ENCODE measurements around the gene SORBS1.

The SORBS1 gene

GRCh38 chr10:95511314-95511713 is 49.9 kb downstream of the SORBS1 start:
- no peak for DNase-seq

GRCh38 chr10:95509251-95509650 is 51.9 kb downstream of the SORBS1 start:
- DNase-seq: no peak

DNA sequence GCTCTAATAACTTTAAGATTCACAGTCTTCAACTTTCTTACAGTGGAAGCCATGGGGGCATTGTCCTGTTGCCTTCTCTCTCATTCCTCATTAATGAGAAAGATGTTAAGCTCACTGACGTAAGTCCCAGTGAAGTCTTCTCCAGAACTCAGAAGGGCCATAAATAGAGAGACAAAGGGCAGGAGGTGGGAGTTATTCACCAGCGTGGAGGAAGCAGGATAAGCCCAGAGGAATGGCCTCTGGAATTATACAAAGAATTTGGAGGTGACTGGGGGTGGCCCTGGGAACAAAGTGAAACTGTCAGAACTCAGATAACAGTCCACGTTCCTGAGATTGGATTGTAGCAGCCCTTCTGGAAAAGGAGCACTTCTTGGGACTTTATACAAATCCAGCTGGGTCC is 52.4 kb downstream of the SORBS1 start:
- DNase-seq: no peak

GRCh38 chr10:95506056-95506737 is 55.0 kb downstream of the SORBS1 start:
- no peak for DNase-seq

GRCh38 chr10:95505641-95506040 is 55.5 kb downstream of the SORBS1 start:
- no peak for DNase-seq

DNA sequence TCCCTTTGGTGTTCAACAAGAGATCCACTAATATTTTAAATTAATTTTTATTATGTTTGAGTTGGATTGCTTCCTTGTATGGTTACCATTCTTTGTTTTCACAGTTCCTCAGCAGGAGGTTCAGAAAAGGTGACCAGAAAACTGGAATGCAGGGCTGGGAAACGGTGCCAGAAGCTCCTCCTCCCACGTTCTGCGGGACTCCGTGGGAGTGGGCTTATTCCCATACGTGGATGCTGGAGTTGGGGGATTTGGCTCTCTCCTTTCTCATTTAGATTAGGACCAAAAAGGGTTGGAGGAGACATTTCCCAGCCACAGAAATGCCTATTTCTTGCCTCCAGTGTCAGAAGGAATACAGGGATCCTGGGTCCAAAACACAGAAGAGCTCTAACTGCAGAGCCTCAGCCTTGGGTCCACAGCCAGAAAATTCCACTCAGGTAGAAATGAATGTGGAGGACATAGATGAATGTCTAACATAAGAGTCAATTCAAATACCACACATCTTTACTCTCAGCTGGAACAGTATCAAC is 56.0 kb downstream of the SORBS1 start:
- DNase-seq: no peak

DNA sequence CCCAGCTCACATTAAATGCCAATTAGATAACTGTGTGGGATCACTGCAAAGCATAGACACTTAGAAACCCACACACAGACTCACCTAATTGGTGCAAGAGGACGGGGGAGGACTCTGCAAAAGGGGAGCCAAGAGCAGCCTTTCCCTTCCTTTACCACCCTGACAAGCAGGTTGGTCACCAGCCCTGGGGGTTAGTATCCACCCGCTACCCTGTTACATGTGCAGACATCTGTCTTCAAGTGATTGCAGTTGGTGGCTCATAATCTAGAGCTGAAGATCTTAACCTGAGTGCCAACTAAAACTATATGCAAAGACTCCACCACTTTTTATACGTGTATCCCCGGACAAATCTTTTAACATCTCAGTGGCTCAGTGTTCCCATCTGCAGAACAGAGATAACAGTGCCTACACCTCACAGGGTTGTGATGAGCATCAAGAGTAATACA is 56.9 kb downstream of the SORBS1 start:
- DNase-seq: no peak

- no peak for DNase-seq
These were observed 57.6 kb downstream of the SORBS1 start for GRCh38 chr10:95503526-95503925.

GRCh38 chr10:95503001-95503400 is 58.2 kb downstream of the SORBS1 start:
- DNase-seq: no peak

DNA sequence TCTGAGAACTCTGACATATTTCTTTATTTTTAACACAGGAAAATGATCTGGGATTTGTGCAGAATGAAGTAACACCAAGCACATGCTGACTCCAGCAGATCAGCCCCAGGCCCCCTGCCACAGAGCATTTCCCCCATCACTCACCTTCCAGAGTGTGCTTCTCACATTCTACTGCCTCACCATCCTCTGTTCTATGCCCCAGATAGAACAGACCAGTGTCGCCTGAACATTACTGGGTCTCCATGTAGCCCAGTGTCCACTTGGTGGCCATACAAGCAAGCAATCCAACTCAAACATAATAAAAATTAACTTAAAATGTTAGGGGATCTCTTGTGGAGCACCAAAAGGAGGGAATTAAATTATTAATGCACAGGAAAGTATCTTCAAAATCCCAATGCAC is 58.8 kb downstream of the SORBS1 start:
- DNase-seq: no peak

- no peak for DNase-seq
These were observed 59.7 kb downstream of the SORBS1 start for GRCh38 chr10:95501203-95502094.

GRCh38 chr10:95500649-95501048 is 60.5 kb downstream of the SORBS1 start:
- no peak for DNase-seq

DNA sequence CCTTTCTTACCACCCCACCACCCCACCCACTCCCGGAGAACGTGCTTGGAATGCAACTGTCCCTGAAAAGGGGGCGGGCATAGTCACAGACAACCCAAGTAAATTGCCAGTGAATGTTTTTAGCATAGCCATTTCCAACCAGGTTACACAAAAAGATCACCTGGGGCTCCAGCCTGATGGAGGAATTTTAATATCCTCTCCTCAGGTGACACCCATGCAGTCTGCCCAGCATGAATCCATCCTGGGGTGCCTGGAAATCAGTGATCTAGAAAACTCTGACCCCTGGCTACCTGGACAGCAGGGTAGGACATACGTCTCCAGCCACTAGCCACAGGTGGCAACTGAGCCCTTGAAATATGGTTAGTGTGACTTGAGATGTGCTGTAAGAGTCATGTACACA is 61.1 kb downstream of the SORBS1 start:
- DNase-seq: no peak

GRCh38 chr10:95499482-95499989 is 61.6 kb downstream of the SORBS1 start:
- no peak for DNase-seq

- DNase-seq: no peak
These were observed 64.2 kb downstream of the SORBS1 start for GRCh38 chr10:95496951-95497350.

GRCh38 chr10:95496246-95496911 is 64.8 kb downstream of the SORBS1 start:
- no peak for DNase-seq

- DNase-seq: no peak
These were observed 67.3 kb downstream of the SORBS1 start for GRCh38 chr10:95493862-95494261.

GRCh38 chr10:95487994-95488393 is 73.2 kb downstream of the SORBS1 start:
- no peak for DNase-seq

DNA sequence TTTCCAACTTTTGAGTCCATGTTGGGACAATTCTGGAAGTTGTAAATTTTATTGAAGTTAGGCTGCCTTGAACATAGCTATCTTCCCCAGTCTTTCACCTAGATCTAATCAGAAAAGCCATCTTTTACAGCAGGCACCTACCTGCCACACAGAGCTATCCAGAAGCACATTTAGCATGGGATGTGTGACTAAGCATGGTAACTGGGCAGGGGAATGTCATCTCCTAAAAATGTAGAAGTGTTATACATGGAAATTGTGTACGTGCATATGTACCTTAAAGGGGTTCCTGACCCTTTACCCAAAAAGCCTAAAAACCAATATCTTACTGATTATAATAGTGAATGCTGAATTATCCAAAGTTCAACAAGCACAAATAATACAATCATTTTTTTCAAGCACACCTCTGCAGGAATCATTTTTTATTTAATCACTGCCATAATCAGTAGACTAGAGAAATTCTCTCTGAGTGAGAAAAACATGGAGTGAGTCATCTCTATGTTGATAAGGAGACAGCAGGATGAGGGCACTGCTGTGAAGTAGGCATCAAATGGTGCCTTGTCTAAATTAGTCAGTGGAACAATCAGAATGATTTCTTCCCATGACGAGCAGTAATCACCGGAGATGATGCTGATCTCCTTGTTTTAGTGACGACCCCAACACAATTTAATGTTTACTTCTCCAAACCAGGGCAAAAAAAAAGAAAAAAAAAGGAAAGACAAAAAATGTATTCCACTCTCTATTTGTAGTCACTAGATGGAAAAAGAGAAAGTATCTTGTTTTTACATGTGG is 75.9 kb downstream of the SORBS1 start:
- DNase-seq: no peak

DNA sequence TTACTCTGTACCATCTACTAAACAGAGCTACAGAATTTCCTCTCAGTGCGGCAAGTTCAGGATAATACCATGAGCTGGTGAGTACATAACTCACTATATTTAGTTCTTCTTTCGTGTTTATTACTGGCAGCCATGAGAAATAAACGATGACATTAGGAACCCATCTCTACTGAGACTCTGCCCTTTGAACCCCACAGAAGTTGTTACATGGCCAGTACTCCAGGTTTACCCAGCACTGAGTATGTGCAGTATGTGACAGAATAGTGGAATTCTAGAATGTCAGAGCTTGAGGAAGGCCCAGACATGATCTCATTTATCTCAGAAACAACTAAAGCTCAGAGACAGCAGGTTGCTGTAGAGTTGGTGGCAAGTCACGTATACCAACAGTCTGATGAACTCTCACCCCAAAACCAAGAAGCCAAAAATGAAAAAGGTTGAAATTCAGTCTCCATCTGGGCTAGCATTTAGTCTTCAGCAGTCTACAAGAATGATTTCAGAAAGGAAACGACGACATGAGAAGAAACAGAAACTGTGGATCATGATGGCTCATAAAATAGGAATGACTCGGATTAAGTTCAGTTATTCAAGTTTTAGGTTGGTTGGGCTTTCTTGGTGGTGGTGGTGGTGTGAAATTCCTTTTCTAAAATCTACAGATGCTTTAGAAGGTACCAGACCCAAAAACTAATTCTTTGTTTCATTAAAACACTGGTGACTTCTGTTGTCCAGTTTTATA is 78.5 kb downstream of the SORBS1 start:
- no peak for DNase-seq

DNA sequence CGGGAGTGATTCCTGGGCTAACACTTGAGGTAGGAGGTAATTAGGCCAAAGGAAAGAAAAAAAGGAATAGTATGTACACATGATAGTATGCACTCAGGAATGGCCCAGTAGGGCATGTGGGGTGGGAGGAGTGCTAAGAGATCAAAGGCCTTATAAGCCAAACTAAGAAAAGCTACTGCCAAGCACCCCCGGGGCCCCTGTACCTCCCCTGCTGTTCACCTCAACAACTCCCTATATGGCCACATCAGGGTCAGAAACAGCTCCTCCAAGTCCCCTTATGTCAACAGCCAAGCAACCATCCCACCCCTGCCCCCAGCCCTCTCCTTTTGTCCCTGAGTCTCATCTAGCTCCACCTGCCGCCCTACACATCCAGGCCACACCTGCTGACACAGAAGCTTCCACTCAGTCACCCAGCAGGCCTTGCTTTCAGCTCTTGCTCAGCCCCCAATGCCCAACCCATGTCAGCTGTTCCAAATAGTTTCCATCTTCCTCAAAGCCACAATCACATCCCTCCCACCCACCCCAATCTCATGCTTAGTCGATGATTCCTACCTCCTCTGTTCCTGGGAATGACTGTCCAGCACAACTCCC is 80.2 kb downstream of the SORBS1 start:
- no peak for DNase-seq
